BE2C (cell line): ENCODE results near the gene EIF4E2.

Source experiments
- DNase-seq: peaks from one replicate; pipeline ENCODE4 v3.0.0-alpha.2; 2020
- H3K27me3 ChIP-seq: fragments of 250-450 bp; sonication (Bioruptor Pico); 2 replicates; pipeline ENCODE4 v1.5.1; 2020; ENCODE audit warnings: mild to moderate bottlenecking
- H3K36me3 ChIP-seq: fragments of 250-450 bp; sonication (Bioruptor Pico); 2 replicates; pipeline ENCODE4 v1.5.1; 2020; ENCODE audit warnings: mild to moderate bottlenecking
- H3K4me1 ChIP-seq: fragments of 250-450 bp; sonication (Bioruptor Pico); 2 replicates; pipeline ENCODE4 v1.5.1; 2020
- H3K4me3 ChIP-seq: 2 replicates; pipeline ENCODE4 v1.5.1; 2011; ENCODE audit warnings: low read depth, low read length
- H3K9me3 ChIP-seq: fragments of 250-450 bp; sonication (Bioruptor Pico); 2 replicates; pipeline ENCODE4 v1.5.1; 2020
- CTCF ChIP-seq: IDR thresholded peaks from 2 replicates; pipeline ENCODE4 v1.5.1; 2012; ENCODE audit warnings: mild to moderate bottlenecking, low read depth, low read length

The EIF4E2 gene

GRCh38 chr2:232503809-232504323, 46.6 kb upstream of the EIF4E2 start:
- DNase-seq: no peak
- no peaks in the 10 kb centered on the region for H3K9me3 ChIP-seq
- peak overlapping the region; percentile 51 for H3K4me3 ChIP-seq
- TF ChIP-seq CTCF: no peak
- peaks cover 25% of the 10 kb centered on the region for H3K4me1 ChIP-seq
- no peaks in the 10 kb centered on the region for H3K27me3 ChIP-seq
- no peaks in the 10 kb centered on the region for H3K36me3 ChIP-seq

DNA sequence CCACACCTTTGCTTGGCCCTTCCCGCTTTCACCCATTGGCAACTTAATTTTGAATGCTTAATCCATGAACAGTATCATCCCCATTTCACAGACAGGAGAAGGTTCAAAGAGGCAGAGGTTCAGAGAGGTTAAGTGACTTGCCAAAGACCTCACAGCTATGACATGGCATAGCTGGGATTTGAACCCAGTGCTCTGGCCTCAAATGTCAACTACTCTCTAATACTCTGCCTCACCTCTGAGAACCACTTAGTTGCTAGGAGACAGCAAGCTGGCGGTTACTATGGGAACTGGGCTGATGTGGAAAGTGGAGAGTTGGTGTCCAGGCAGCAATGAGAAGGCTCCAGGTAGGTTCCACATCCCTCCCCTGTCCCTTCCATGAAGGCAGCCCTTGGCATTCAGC, 46.1 kb upstream of the EIF4E2 start:
- H3K4me3 ChIP-seq: no peak overlapping the region
- H3K36me3 ChIP-seq: no peaks in the 10 kb centered on the region
- H3K9me3 ChIP-seq: no peaks in the 10 kb centered on the region
- TF ChIP-seq CTCF: no peak
- no peaks in the 10 kb centered on the region for H3K27me3 ChIP-seq
- H3K4me1 ChIP-seq: peaks cover 25% of the 10 kb centered on the region
- no peak for DNase-seq

DNA sequence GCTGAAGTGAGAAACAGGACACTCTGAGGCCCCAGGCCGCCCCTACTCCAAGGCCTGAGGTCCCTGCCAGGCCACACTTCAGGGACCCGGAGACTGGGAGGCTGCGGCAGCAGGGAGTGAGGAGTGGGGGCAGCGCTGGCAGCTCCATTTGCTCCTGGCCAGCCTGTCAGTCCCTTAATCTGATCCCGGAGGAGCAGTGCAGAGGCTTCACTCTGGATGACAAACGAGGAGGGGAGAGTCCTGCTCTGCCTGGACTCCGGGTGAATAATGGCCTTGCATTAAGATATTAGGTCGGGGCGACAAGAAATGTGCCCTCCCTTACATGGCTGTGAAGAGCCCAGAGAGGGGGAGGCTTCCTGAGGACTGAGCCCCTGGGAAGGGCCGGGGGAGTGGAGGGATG, 44.6 kb upstream of the EIF4E2 start:
- Histone ChIP-seq H3K36me3 (no peaks in the 10 kb centered on the region), H3K27me3 (no peaks in the 10 kb centered on the region), H3K4me3 (no peak overlapping the region), H3K9me3 (no peaks in the 10 kb centered on the region), H3K4me1 (peaks cover 25% of the 10 kb centered on the region)
- peak; percentile 76 for DNase-seq
- TF ChIP-seq CTCF: no peak

- Histone ChIP-seq H3K27me3 (no peaks in the 10 kb centered on the region), H3K9me3 (no peaks in the 10 kb centered on the region), H3K4me1 (peaks cover 22% of the 10 kb centered on the region), H3K4me3 (no peak overlapping the region), H3K36me3 (no peaks in the 10 kb centered on the region)
- peak; percentile 70 for DNase-seq
- TF ChIP-seq CTCF: no peak
These were observed 43.8 kb upstream of the EIF4E2 start for GRCh38 chr2:232506709-232507108.

DNA sequence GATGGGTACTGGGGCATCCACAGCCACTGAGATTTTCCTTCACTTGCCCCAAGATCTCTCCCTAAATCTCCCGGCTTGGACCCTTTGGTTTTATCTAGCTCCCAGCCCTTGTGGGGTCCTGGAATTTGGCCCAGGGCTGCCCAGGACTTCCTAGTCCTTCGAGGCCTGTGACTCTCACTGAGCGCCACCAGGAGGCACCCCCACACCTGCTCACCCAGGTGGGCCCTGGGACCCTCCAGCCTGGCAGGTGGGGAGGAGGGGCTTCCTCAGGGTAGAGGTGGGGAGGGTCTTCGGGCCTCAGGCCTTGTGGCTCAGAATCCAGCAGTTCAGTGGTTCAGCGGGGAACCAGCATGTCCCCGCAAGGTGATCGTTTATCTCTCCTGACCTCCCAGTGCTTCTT, 42.2 kb upstream of the EIF4E2 start:
- no peak overlapping the region for H3K4me3 ChIP-seq
- no peaks in the 10 kb centered on the region for H3K36me3 ChIP-seq
- no peaks in the 10 kb centered on the region for H3K9me3 ChIP-seq
- peaks cover 33% of the 10 kb centered on the region for H3K4me1 ChIP-seq
- no peak for DNase-seq
- no peak for TF ChIP-seq CTCF
- H3K27me3 ChIP-seq: no peaks in the 10 kb centered on the region

DNA sequence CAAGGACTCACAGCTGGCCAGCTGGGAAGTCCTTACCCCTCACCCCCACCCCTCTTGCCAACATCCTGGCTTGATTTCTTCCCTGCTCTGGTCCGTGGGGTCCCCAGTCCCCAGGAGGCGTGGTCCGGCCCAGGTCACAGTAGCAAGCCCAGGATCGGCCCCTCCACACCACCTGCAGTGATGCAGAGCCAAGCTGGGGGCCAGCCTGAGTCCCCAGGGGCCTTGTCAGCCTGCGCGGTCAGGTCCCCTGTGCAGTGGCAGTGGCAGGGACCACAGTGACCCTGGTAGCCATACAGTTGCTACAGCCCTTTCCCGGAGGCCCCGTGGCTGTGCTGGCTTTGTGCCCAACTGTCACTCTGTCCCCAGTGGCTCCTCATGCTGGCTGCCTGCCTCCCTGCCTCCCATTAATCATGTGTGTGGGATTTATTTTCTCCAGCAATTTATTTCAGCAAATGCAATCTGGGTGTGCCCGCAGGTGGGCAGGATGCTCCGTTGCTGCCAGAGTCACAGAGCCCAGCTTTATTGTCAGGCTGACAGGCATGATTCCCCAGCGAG, 39.1 kb upstream of the EIF4E2 start:
- H3K27me3 ChIP-seq: no peaks in the 10 kb centered on the region
- no peak overlapping the region for H3K4me3 ChIP-seq
- H3K36me3 ChIP-seq: no peaks in the 10 kb centered on the region
- H3K9me3 ChIP-seq: no peaks in the 10 kb centered on the region
- peaks cover 25% of the 10 kb centered on the region for H3K4me1 ChIP-seq
- peak; percentile 84 for DNase-seq
- TF ChIP-seq CTCF: no peak
